CD14-positive monocyte (primary cell): ENCODE measurements around the gene PRR22. TPM values are rescaled to one million over a fixed set of nuclear protein-coding genes. Genes with fewer than 3 reads are reported as not detected.

ENCODE experiments used
- DNase-seq, 3 donors: peaks; one replicate each; pipeline ENCODE4 v3.0.0-alpha.2; 2011 to 2022
- H2AFZ ChIP-seq: 2 replicates; pipeline ENCODE4 v1.6.0; 2012; ENCODE audit warnings: mild to moderate bottlenecking, low read depth, low read length, inconsistent platforms; ENCODE audit not compliant: insufficient read depth, poor library complexity, severe bottlenecking
- H3K27ac ChIP-seq, 2 donors: 1 replicate in 1 of 2; 2 replicates in 1 of 2; pipeline ENCODE4 v1.5.1; 2012 to 2013; ENCODE audit warnings: low read length in 2 of 2, control low read depth in 1 of 2, inconsistent platforms in 1 of 2, low read depth in 1 of 2, mild to moderate bottlenecking in 1 of 2
- H3K27me3 ChIP-seq, 2 donors: one replicate each; pipeline versions ENCODE4 v1.6.0 to v1.6.1; 2011 to 2013; ENCODE audit warnings: low read length in 2 of 2; ENCODE audit not compliant: control insufficient read depth in 2 of 2, insufficient read depth in 2 of 2
- H3K36me3 ChIP-seq, 2 donors: replicated peaks in 1 of 2; 1 replicate in 1 of 2; 2 replicates in 1 of 2; pipeline versions ENCODE4 v1.5.1 to v1.6.1; 2012 to 2013; ENCODE audit warnings: low read length in 2 of 2, control low read depth in 1 of 2, inconsistent platforms in 1 of 2, mild to moderate bottlenecking in 1 of 2; ENCODE audit not compliant: insufficient read depth in 2 of 2, control insufficient read depth in 1 of 2
- H3K4me1 ChIP-seq, 2 donors: 1 replicate in 1 of 2; 2 replicates in 1 of 2; pipeline versions ENCODE4 v1.5.1 to v1.6.1; 2012 to 2013; ENCODE audit warnings: low read length in 2 of 2, control low read depth in 1 of 2, inconsistent platforms in 1 of 2, mild to moderate bottlenecking in 1 of 2, moderate library complexity in 1 of 2; ENCODE audit not compliant: insufficient read depth in 2 of 2, control insufficient read depth in 1 of 2
- H3K4me2 ChIP-seq: replicated peaks from 2 replicates; pipeline ENCODE3; 2012; ENCODE audit warnings: low read length, moderate library complexity, mild to moderate bottlenecking; ENCODE audit not compliant: poor library complexity, severe bottlenecking; ENCODE audit errors: extremely low read depth
- H3K4me3 ChIP-seq, 3 experiments: fragments of 200-600 bp in 1 of 3; sonication (generic) in 1 of 3; replicated peaks in 1 of 3; 1 replicate in 2 of 3; 2 replicates in 1 of 3; pipeline ENCODE4 v1.5.1; 2011 to 2013; ENCODE audit warnings: low read length in 3 of 3, mild to moderate bottlenecking in 3 of 3, control low read depth in 2 of 3, low read depth in 2 of 3, inconsistent platforms in 1 of 3, moderate library complexity in 1 of 3
- H3K79me2 ChIP-seq: 2 replicates; pipeline ENCODE4 v1.6.0; 2012; ENCODE audit warnings: mild to moderate bottlenecking, control low read depth, inconsistent platforms, low read length, moderate library complexity; ENCODE audit not compliant: insufficient read depth
- H3K9ac ChIP-seq: 2 replicates; pipeline ENCODE4 v1.6.0; 2017; ENCODE audit warnings: low read length, mild to moderate bottlenecking; ENCODE audit not compliant: insufficient read depth, poor library complexity, severe bottlenecking
- H3K9me3 ChIP-seq, 2 donors: replicated peaks in 1 of 2; 1 replicate in 1 of 2; 2 replicates in 1 of 2; pipeline versions ENCODE4 v1.5.1 to v1.6.1; 2012 to 2013; ENCODE audit warnings: low read length in 2 of 2, control low read depth in 1 of 2; ENCODE audit not compliant: control insufficient read depth in 1 of 2, insufficient read depth in 1 of 2
- H4K20me1 ChIP-seq: 2 replicates; pipeline ENCODE4 v1.6.0; 2012; ENCODE audit warnings: mild to moderate bottlenecking, low read length, control low read depth, moderate library complexity; ENCODE audit not compliant: insufficient read depth
- H3K27ac Mint-ChIP-seq, 7 donors: one replicate each; pipeline ENCODE4 v1.8.0; 2020; ENCODE audit warnings: mild to moderate bottlenecking in 7 of 7, mixed read lengths in 7 of 7, moderate library complexity in 6 of 7, inconsistent platforms in 2 of 7
- H3K27me3 Mint-ChIP-seq, 3 donors: one replicate each; pipeline ENCODE4 v1.8.0; 2021 to 2022; ENCODE audit warnings: low read depth in 3 of 3, mild to moderate bottlenecking in 3 of 3, mixed read lengths in 3 of 3, moderate library complexity in 3 of 3, inconsistent platforms in 1 of 3
- H3K36me3 Mint-ChIP-seq, 2 donors: one replicate each; pipeline ENCODE4 v1.8.0; 2020; ENCODE audit warnings: mixed read lengths in 2 of 2, inconsistent platforms in 1 of 2, mild to moderate bottlenecking in 1 of 2
- H3K4me1 Mint-ChIP-seq: one replicate; pipeline ENCODE4 v1.8.0; 2020; ENCODE audit warnings: mild to moderate bottlenecking, mixed read lengths
- H3K4me3 Mint-ChIP-seq, 2 donors: one replicate each; pipeline ENCODE4 v1.8.0; 2020; ENCODE audit warnings: mild to moderate bottlenecking in 2 of 2, mixed read lengths in 2 of 2, moderate library complexity in 1 of 2
- H3K9me3 Mint-ChIP-seq, 7 donors: one replicate each; pipeline ENCODE4 v1.8.0; 2020 to 2022; ENCODE audit warnings: mixed read lengths in 7 of 7, mild to moderate bottlenecking in 6 of 7, moderate library complexity in 6 of 7, inconsistent platforms in 2 of 7
- CTCF ChIP-seq: fragments of 200-600 bp; IDR thresholded peaks from one replicate; pipeline ENCODE4 v1.8.0; 2022; ENCODE audit warnings: antibody characterized with exemption, mild to moderate bottlenecking
- WGBS: methylation state at CpG from one replicate; pipeline ENCODE4 v1.1.5; 2013; ENCODE audit warnings: missing lambda C conversion rate; ENCODE audit not compliant: insufficient coverage; 5-methylcytosine and 5-hydroxymethylcytosine counted together
- intact Hi-C, 2 donors: fragments of 100-400 bp; cut with micrococcal nuclease; formaldehyde crosslinking; loops; one replicate each; pipeline versions ENCODE4 v1.15.0 to v1.15.1; 2023
- polyA plus RNA-seq, 3 donors: library from polyadenylated mRNA; depleted of rRNA in 1 of 3; unstranded in 2 of 3; stranded (reverse) in 1 of 3; fragments of 300-500 nt in 2 of 3; fragments of >200 nt in 1 of 3; fragmentation: Illumina TruSeq in 2 of 3; gene quantifications; 1 replicate in 2 of 3; 2 replicates in 1 of 3; pipeline ENCODE4 v1.2.3, GENCODE V29; 2012 to 2021

Gene PRR22
- polyA plus RNA-seq, 3 donors: 0.15 to 1.6 TPM; not detected in 1

GRCh38 chr19:5778402-5778801 lies 6.1 kb downstream of the PRR22 start:
- Mint-ChIP-seq H3K4me3 (no peak overlapping the region), H3K27me3 (peaks cover 2 to 10% (median 4%) of the 10 kb centered on the region in 3 donors), H3K4me1 (no peaks in the 10 kb centered on the region), H3K9me3 (peaks cover 0 to 3% (median 0%) of the 10 kb centered on the region in 7 donors), H3K36me3 (no peaks in the 10 kb centered on the region), H3K27ac (no peak overlapping the region)
- Histone ChIP-seq H3K9me3 (no peaks in the 10 kb centered on the region), H3K4me2 (no peak overlapping the region), H3K36me3 (no peaks in the 10 kb centered on the region), H3K4me1 (no peaks in the 10 kb centered on the region), H3K79me2 (no peaks in the 10 kb centered on the region), H4K20me1 (no peaks in the 10 kb centered on the region), H3K27ac (no peak overlapping the region), H2AFZ (no peak overlapping the region), H3K27me3 (no peaks in the 10 kb centered on the region), H3K9ac (no peak overlapping the region), H3K4me3 (no peak overlapping the region)
- TF ChIP-seq CTCF: no peak
- intact Hi-C loops: no loop called here
- WGBS: 96% methylated on average over 14 of the region's 17 CpGs
- DNase-seq: no peak

GRCh38 chr19:5775668-5776309 lies 8.8 kb downstream of the PRR22 start:
- Mint-ChIP-seq H3K27me3 (peaks cover 2 to 16% (median 6%) of the 10 kb centered on the region in 3 donors), H3K4me3 (no peak overlapping the region), H3K9me3 (peaks cover 0 to 5% (median 0%) of the 10 kb centered on the region in 7 donors), H3K4me1 (no peaks in the 10 kb centered on the region), H3K36me3 (no peaks in the 10 kb centered on the region), H3K27ac (no peak overlapping the region)
- H3K79me2 ChIP-seq: no peaks in the 10 kb centered on the region
- 91% methylated on average over 14 of the region's 17 CpGs for WGBS
- intact Hi-C loops: no loop called here
- no peaks in the 10 kb centered on the region for H3K9me3 ChIP-seq
- no peaks in the 10 kb centered on the region for H3K27me3 ChIP-seq
- no peaks in the 10 kb centered on the region for H3K4me1 ChIP-seq
- no peak for DNase-seq
- no peak overlapping the region for H2AFZ ChIP-seq
- no peak overlapping the region for H3K27ac ChIP-seq
- H3K4me2 ChIP-seq: no peak overlapping the region
- H4K20me1 ChIP-seq: no peaks in the 10 kb centered on the region
- H3K9ac ChIP-seq: no peak overlapping the region
- no peaks in the 10 kb centered on the region for H3K36me3 ChIP-seq
- H3K4me3 ChIP-seq: no peak overlapping the region
- no peak for TF ChIP-seq CTCF
